HPDE6-E6E7 (cell line): ENCODE data around the gene TPSD1.
"Not testable (repeated sequence)": the region's sequence is repeated elsewhere in the genome, so short reads cannot be mapped to it uniquely, and the experiment has no call there.

ENCODE experiments used
- DNase-seq: peaks from one replicate; pipeline ENCODE4 v3.0.0; 2011; ENCODE audit warnings: missing footprints; ENCODE audit errors: extremely low spot score

TPSD1 gene

DNA sequence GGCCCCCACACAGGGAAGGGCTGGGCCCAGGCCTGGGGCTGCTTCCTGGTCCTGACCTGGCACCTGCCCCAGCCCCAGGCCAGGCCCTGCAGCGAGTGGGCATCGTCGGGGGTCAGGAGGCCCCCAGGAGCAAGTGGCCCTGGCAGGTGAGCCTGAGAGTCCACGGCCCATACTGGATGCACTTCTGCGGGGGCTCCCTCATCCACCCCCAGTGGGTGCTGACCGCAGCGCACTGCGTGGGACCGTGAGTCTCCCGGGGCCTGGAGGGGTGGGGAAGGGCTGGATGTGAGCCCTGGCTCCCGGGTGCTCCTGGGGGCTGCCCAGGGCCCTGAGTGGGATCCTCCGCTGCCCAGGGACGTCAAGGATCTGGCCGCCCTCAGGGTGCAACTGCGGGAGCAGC lies 14.8 kb upstream of the TPSD1 start:
- not testable (repeated sequence) for DNase-seq

DNA sequence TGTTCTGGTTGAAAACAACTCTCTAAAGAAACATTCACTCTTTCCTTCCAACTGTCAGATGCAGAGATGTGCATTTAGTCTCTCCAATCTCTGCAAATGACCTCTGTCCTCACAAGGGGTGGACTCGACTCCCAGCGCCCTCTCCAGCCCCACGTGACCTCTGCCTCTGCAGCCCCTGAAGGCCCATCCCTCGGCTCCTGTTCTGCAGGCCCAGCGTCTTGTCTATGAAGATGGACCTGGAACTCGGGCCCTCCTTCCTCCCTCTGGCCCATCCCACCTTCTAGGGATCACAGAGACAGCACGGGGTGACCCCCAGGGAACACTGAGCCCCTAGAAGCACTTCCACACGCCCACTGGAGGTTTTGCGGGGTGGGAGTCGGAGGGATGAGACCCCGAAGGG lies 12.5 kb upstream of the TPSD1 start:
- DNase-seq: not testable (repeated sequence)

DNA sequence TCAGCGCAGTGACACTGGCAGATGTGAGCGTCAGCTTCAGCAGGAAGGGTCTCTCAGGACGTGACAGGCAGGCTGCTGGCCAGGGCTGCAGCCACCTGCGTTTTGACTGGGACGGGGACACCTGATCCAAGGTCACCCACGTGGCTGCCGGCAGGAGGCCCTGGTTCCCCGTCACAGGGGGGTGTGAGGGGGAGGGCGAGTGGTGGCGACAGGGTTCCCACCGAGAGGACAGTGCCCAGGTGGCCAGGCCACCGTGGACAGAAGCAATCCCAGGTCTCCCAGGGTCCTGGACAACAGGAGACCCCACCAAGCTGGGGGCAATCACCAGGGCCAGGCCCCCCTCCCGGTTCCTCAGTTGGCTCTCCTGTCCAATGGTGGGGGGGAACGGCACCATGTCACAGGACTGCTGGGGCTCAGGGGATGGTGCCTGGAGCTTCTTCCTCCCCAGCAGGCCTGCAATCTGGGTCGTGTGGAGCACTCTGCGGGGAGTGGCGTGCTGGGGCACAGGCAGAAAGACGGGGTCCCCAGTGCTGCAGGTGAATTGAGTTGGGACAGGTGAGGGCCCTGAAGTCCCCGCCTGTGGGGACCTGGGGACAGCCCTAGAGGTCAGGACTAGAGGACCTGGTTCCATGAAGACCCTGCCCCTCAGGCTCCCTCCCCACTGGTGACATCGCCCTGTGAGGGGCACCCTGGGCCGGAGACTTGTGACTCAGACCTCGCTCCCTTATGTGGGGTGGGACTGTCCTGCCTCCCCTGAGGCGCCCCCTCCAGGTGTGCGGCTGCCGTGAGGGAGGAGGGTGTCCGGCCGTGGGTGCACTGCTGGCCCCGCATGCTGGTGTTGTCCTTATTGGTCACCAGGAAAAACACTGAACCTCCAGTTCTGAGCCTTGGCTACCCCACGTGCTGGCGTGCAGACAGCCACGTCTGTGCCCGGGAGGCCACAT lies 11.7 kb upstream of the TPSD1 start:
- not testable (repeated sequence) for DNase-seq

DNA sequence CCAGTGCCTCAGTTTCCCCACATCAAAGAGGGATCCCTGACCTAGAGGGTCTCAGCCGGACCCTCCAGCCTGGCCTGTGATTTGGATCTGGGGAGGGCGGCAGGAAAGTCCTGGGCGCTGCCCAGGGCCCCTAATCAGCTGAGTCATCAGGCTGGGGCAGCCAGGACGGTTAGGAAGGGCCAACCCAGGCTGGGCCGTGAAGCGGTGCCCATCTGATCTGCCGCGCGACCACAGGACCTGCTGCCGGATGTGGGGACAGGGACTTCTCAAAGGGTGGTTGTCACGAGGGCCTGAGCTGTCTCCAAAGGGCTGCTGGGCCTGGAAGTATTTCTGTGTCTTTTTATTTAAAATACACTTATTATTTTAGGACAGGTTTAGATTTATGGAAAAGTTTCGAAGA lies 11.0 kb upstream of the TPSD1 start:
- no peak for DNase-seq

DNA sequence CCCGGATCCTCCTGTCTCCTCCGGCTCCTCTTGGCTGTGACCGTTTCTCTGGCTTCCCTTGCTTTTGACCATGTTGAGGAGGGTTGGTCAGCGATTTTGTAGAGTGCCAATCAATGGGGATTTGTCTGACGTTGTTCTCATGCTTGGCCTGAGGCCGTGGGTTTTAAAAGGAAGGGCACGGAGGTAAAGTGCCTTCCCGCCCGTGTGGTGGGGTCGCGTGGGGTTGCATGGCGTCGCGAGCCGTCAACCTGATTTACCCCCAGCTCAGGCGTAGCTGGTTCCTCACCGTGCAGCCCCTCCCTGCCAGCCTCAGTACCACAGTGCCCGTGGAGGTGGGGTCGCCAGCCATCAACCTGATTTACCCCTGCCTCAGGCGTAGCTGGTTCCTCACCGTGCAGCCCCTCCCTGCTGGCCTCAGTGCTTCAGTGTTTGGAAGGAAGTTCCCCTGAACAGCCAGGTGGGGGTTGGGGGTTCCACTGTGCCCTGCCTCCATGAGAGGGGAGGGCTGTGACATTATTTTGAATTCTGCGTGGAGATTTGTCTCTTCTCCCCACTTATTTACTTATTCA lies 10.3 kb upstream of the TPSD1 start:
- no peak for DNase-seq

DNA sequence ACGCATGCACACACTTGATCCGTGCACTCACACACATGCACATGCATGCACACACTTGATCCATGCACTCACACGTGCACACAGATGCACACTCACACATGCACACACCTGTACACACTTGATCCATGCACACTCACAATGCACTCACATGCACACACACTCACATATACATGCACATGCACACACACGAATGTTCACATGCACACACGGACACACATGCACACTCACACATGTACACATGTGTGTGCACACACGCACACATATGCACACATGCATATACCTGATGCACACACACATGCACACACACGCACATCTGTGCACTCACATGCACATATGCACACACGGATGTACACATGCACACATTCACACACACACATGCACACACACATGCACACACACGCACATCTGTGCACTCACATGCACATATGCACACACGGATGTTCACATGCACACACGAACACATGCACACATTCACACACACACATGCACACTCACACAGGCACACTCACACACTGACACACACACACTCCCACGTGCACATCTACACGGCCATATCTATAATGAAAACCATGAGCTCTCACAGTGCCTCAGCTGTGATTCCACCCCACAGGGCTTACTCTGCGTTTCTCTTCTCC lies 7.8 kb upstream of the TPSD1 start:
- DNase-seq: not testable (repeated sequence)

DNA sequence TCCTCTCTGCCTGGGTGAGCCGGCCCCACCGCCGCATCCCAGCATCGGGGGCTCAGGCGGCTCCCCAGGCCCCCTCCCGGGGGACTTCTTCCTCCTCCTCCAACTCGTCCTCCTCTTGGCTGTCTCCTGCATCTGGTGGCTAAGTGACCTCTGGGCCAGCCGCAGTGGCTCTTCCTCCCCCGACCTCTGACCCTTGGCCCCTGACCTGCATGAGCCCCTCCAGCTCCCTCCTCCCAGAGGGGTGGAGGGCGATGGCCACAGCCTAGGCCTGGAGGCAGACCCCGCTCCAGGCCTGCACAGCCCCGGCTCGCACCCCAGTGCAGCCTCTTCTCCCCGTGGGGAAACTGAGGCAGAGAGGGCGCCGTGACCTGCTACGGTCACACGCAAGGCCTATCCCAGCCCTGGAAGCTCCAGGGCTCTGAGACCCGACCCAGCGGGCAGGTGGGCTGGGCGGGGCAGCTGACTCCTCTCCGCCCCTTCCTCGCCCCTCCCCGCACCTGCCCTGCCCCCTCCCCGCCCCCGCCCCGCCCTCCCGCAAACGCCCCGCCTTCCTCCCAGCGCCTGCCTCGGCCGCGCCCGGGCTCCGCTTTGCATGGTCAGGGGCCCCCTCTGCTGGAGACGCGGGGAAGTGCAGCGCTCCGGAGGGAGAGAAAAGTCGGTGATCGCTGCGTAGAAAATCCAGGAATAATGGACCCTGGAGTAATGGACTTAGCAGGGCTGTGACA lies 6.7 kb upstream of the TPSD1 start:
- DNase-seq: not testable (repeated sequence)

DNA sequence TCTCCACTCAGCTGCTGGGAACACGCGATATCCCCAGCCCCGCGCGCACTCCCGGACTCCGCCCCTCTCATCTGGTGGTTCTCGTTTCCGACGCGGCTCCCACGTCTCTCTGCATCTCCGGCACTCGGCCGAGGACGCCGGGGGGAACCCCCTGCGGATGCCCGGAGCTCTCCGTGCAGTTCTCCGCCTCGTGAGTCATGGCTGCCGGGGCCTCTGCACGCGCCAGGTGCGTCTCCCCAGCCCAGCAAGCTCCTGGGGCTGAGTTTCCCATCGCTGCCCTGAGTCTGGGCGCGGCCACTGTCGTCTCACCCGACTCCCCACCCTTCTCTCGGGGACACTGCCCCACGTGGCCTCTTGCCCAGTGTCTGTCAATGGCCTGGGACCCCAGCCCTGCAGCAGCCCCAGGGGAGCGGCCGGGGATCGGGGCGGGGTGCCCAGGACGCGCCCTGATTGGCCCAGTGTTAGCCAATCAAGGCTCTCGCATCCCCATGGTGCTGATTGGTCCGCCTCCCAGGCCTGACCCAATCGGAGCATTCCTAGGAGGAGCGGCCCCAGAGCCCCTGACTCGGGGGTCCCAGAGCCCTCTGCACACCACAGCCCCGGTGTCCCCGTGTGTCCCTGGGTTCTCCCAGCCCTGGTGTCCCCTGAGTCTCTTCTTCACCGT lies 2.0 kb upstream of the TPSD1 start:
- not testable (repeated sequence) for DNase-seq

DNA sequence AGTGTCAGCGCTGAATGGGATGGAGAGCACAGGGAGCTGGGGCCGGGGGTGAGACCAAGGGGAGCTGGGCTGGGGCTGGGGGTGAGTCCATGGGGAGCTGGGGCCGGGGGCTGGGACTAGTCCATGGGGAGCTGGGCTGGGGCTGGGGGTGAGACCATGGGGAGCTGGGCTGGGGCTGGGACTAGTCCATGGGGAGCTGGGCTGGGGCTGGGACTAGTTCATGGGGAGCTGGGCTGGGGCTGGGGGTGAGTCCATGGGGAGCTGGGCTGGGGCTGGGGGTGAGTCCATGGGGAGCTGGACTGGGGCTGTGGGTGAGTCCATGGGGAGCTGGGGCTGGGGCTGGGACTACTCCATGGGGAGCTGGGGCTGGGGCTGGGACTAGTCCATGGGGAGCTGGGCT lies 1.0 kb upstream of the TPSD1 start:
- DNase-seq: not testable (repeated sequence)

DNA sequence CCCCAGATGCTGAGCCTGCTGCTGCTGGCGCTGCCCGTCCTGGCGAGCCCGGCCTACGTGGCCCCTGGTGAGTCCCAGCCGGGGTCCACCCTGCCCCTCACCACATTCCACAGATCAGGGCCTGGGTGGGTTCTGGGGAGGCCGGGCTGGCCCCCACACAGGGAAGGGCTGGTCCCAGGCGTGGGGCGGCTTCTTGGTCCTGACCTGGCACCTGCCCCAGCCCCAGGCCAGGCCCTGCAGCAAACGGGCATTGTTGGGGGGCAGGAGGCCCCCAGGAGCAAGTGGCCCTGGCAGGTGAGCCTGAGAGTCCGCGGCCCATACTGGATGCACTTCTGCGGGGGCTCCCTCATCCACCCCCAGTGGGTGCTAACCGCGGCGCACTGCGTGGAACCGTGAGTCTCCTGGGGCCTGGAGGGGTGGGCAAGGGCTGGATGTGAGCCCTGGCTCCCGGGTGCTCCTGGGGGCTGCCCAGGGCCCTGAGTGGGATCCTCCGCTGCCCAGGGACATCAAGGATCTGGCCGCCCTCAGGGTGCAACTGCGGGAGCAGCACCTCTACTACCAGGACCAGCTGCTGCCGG lies 516 bp downstream of the TPSD1 start:
- not testable (repeated sequence) for DNase-seq

DNA sequence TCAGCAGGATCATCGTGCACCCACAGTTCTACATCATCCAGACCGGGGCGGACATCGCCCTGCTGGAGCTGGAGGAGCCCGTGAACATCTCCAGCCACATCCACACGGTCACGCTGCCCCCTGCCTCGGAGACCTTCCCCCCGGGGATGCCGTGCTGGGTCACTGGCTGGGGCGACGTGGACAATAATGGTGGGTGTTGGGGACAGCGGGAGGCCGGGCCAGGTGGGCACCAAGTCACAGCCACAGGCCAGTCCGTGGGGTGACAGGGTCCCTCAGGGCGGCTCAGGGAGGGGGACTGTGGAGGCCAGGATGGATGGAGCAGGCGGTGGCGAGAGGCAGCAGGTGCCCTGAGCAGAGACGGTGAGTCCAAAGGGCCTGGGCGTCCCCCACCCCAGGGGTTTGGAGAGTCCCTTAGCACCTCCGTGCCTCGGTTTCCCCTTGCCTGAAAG lies 1.0 kb downstream of the TPSD1 start:
- DNase-seq: no peak

DNA sequence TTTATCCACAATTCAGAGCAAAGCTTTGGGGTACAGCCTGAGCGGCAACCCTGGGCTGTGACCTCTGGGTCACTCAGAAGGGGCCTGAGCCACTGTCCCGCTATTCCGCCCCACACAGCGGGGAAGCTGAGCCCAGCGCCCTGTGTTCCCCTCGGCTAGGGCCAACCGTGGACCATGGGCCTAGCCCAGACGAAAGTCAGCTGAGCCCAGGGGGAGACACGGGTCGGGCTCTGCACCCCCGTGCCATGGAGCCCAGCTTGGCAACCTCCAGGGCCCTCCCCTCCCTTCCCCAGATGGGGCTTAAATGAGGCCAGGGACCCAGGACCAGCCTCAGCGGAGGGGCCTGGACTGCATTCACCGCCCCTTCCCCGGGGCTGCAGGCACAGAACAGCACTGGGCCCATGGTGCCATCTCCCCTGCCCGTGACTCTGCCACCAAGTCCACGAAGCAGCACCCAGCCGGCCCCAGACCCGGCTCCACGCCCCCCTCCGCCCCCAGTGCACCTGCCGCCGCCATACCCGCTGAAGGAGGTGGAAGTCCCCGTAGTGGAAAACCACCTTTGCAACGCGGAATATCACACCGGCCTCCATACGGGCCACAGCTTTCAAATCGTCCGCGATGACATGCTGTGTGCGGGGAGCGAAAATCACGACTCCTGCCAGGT lies 1.8 kb downstream of the TPSD1 start:
- no peak for DNase-seq

DNA sequence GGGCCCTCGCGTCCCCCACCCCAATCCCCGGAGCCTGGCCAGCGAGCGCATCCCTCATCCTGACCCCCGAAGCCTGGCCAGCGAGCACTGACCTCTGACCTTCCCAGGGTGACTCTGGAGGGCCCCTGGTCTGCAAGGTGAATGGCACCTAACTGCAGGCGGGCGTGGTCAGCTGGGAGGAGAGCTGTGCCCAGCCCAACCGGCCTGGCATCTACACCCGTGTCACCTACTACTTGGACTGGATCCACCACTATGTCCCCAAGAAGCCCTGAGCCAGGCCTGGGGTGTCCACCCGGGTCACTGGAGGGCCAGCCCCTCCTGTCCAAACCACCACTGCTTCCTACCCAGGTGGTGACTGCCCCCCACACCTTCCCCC lies 2.3 kb downstream of the TPSD1 start:
- DNase-seq: no peak

DNA sequence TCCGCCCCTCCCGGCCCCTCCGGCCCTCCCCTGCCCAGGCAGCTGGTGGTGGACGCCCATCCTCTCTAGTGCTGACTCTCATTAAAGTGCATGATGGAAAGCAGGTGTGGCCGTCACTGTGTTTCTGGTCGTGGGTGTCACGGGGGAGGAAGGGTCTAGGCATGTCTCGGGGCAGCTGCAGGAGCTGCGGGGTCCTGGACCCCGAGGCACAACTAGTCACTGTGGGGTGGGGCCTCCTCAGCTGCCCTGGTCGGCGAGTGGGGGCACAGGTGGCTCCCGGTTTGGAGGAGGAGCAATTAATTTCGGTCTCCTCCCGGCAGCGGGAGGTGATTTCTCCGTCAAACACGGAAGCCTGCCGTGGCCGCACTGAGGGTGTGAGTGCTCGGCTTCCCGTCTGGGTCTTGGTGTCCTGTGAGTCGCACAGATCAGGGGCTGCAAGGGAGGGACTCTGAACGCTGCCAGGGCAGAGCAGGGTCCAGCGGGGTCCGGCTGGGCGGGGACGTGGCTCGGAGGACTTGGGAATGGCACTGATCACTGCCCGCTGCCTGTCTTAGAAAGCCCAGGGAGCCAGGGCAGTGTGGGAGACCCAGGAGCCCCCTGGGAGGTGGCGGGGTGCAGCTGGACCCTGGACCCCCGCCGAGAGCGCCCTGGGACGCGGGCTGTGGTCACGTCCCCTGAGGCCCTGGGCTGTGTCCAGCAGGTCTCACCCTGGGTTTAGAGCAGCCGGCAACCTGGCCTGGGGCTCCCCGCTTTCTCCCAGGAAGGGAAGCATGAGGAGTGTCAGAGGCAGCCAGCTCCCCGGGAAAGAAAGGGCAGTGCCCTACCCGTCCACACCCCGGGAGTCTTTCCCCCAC lies 3.3 kb downstream of the TPSD1 start:
- DNase-seq: no peak

DNA sequence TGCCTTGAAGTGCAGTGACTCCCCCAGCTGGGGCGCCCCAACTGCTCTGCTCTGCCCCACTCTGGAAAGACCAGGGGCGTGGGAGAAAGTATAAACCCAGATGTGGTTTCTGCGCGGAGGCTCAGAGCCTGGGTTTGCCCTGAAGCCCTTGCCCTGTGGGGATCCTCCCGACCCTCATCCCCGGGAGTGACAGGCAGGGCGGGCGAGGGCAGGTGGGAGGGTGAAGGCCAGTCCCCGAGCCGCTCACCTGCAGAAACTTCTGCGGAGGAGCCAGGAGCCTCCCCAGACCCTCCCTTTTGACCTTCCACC lies 3.8 kb downstream of the TPSD1 start:
- no peak for DNase-seq

DNA sequence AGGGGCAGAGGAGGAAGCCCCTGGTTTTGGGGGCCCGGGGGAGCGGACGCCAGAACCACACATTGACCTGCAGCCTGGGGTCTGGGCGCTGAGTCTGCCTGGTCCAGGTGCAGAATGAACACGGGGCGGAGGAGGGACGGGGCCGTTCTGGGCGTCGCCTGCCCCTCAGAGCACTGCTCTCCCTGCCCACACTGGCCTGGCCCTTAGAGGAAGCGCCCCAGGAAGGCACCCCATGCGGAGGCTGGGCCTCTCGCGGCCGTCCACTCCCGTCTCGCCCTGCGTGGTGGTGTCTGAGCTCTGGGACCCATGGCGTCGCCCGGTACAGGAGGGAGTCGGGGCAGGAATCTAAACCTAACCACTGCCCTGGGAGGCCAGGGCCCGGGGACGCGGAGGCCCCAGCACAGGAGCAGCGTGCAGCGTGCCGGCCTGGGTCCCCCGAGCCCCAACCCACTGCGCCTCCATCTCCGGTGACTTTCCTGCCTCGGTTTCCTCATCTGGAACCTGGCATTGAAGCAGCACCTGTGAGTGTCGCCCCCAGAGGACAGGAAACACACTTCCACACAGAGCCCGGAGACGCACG lies 4.3 kb downstream of the TPSD1 start:
- no peak for DNase-seq

DNA sequence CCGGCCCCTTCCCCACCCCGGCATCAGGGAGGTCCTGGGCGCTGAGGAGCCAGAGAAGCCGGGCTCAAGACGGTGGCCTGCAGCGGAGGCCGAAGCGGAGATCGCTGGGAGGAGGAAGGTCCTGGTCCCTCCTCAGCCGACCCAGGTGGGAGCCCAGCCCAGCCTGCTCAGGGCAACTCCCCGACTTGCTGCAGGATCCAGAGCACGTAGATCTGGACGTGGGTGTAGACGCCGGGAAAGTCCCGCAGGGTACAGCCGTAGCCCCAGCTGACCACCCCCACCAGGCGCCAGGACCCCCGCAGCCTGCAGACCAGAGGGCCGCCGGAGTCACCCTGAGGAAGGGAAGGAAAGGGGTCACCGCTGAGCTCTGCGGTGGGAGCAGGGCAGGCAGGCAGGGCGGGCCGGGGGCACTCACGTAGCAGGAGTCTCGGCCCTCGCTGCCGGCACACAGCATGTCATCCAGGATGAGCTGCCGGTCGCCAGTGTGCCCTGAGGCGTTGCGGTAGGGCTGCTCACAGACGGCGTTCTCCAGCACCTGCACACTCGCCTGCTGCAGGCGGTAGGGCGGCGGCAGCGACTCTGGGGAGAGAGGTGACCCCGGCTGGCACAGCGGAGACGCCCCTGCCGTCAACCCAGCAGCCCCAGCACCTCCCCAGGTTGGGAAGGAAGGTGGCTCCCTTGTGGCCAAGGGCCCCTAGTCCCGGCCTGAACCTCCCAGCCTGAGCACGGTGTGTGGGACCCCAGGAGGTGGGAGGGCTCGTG lies 5.4 kb downstream of the TPSD1 start:
- no peak for DNase-seq

DNA sequence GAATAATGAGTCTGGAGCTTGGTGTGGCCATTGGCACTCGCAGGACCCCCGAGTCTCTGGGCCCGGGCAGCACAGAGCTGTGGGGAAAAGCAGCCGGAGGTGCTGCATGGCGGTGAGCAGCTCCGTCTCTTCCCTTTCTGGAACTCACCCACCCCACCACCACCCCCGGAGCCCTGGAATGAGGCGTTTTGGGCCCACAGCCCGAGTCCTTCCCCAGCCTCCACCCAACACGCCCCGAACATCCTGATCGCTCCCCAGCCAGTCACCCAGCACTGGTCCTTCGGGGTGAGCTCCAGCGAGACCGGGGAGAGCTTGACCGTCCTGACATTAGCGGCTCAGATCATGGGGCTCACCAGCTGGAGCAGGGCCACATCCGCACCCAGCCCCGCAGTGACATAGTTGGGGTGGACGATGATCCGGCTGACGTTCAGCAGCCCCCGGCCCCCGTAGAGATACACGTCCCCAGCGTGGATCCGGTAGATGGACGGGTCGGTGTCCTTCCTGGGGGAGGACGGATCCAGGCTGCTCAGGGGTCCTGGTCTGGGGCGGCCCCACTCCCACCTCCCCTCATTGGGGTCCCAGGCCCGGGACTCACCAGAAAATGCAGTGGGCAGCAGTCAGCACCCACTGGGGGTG lies 6.5 kb downstream of the TPSD1 start:
- no peak for DNase-seq
